ENCODE measurements around the gene ITIH4. TPM values are rescaled to one million over a fixed set of nuclear protein-coding genes. Genes with fewer than 3 reads are reported as not detected.
A peak's percentile ranks its signal among the peaks of the same experiment; 100 is the strongest.

Gene ITIH4
- total and polyA plus RNA-seq, 5 donors: 3.4 to 5.7 (median 5.0) TPM

DNA sequence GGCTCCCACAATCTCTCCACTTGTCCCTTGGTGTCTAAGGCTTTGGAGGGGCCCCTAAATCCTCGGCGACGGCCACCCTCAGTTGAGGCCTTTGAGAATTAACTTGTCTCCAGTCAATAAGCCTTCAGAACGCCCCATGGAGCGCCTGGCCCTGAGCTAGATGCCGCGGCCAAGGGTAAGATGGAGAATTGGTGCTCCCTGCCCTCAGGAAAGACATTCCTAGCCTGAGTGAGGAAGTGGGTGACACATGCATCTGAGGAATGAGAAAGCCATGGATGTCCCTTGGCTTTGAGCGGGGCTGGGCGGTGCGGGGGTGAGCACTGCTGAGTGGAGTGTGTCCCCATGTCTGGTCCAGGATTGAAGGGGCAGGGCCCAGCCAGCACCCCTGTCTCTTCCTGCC, 13.3 kb downstream of the ITIH4 start:
- no peaks in the 10 kb centered on the region for H3K27me3 ChIP-seq (ENCODE audit: control insufficient read depth, insufficient read depth)
- no peaks in the 10 kb centered on the region for H3K4me1 ChIP-seq (ENCODE audit: control insufficient read depth, insufficient read depth, low read length)
- no peak overlapping the region for H3K4me3 ChIP-seq (ENCODE audit: low read length)
- ATAC-seq (no peak), DNase-seq (peak in 1 of 3 donors; percentile 10)
- WGBS: 97% methylated on average over 10 of the region's 10 CpGs
- intact Hi-C loops (cut with DNase I): no loop called here
- no peaks in the 10 kb centered on the region for H3K9me3 ChIP-seq (ENCODE audit: control insufficient read depth, low read length)
- no peak overlapping the region for H3K27ac ChIP-seq (ENCODE audit: low read length)

DNA sequence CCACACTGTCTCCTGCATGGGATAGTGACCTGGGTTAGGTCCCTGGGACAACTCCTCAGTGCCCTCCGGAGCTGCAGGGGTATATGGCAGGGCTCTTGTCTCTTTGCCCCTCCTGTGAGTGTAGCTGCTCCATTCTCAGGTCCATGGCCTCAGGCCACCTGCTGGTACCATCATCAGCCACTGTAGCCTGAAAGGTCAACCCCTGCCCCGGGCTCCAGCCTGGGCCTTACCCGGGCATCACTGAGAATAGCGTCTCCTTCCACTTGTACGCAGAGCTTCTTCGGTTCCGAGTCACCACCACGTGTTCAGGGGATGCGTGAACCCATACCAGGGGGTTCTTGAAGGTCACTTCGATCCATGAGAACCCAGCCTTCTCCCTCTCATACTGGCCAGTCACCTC, 13.8 kb downstream of the ITIH4 start:
- peak in 1 of 3 donors; percentile 13 for DNase-seq
- ATAC-seq: no peak
- no peak overlapping the region for H3K4me3 ChIP-seq (ENCODE audit: low read length)
- no peaks in the 10 kb centered on the region for H3K27me3 ChIP-seq (ENCODE audit: control insufficient read depth, insufficient read depth)
- H3K9me3 ChIP-seq (ENCODE audit: control insufficient read depth, low read length): no peaks in the 10 kb centered on the region
- 93% methylated on average over 10 of the region's 10 CpGs for WGBS
- H3K4me1 ChIP-seq (ENCODE audit: control insufficient read depth, insufficient read depth, low read length): no peaks in the 10 kb centered on the region
- H3K27ac ChIP-seq (ENCODE audit: low read length): no peak overlapping the region
- intact Hi-C loops (cut with DNase I): no loop called here

GRCh38 chr3:52816199-52816598, 14.3 kb downstream of the ITIH4 start:
- intact Hi-C loops (cut with DNase I): no loop called here
- no peaks in the 10 kb centered on the region for H3K27me3 ChIP-seq (ENCODE audit: control insufficient read depth, insufficient read depth)
- H3K4me1 ChIP-seq (ENCODE audit: control insufficient read depth, insufficient read depth, low read length): no peaks in the 10 kb centered on the region
- H3K4me3 ChIP-seq (ENCODE audit: low read length): no peak overlapping the region
- H3K9me3 ChIP-seq (ENCODE audit: control insufficient read depth, low read length): no peaks in the 10 kb centered on the region
- 90% methylated on average over 6 of the region's 6 CpGs for WGBS
- no peak overlapping the region for H3K27ac ChIP-seq (ENCODE audit: low read length)
- ATAC-seq (no peak), DNase-seq (no peak)

DNA sequence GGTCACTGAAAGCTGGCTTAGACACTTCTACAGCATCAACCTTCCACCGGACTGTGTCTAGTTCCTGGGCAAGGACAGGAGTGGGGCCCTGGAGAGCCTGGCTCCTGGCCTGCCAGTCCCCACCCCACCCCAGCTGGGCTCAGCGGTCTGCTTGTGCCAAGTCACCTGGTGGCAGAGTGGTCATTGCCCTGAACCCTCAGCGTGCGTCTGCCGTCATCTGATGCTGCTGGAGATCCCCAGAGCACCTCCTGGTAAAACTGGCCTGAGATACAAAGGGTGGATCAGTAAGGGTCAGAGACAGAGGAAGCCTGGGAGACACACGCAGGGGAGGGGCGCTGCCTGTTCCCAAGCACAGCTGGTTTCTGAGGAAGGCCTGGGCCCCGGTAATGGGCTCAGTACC, 16.7 kb downstream of the ITIH4 start:
- Histone ChIP-seq H3K27ac (ENCODE audit: low read length) (no peak overlapping the region), H3K4me1 (ENCODE audit: control insufficient read depth, insufficient read depth, low read length) (no peaks in the 10 kb centered on the region), H3K9me3 (ENCODE audit: control insufficient read depth, low read length) (no peaks in the 10 kb centered on the region), H3K4me3 (ENCODE audit: low read length) (no peak overlapping the region), H3K27me3 (ENCODE audit: control insufficient read depth, insufficient read depth) (no peaks in the 10 kb centered on the region)
- 82% methylated on average over 8 of the region's 8 CpGs for WGBS
- DNase-seq: peak in 1 of 3 donors; percentile 37
- no peak for ATAC-seq
- intact Hi-C loops (cut with DNase I): no loop called here

- H3K27ac ChIP-seq (ENCODE audit: low read length): no peak overlapping the region
- ATAC-seq: no peak
- 80% methylated on average over 7 of the region's 7 CpGs for WGBS
- intact Hi-C loops (cut with DNase I): no loop called here
- no peak overlapping the region for H3K4me3 ChIP-seq (ENCODE audit: low read length)
- no peaks in the 10 kb centered on the region for H3K27me3 ChIP-seq (ENCODE audit: control insufficient read depth, insufficient read depth)
- H3K4me1 ChIP-seq (ENCODE audit: control insufficient read depth, insufficient read depth, low read length): no peaks in the 10 kb centered on the region
- DNase-seq: no peak
- no peaks in the 10 kb centered on the region for H3K9me3 ChIP-seq (ENCODE audit: control insufficient read depth, low read length)
Observed at GRCh38 chr3:52811452-52812011, 18.9 kb downstream of the ITIH4 start.

- WGBS: 90% methylated on average over 11 of the region's 11 CpGs
- ATAC-seq (peak in 1 of 2 donors; percentile 13), DNase-seq (no peak)
- no peaks in the 10 kb centered on the region for H3K27me3 ChIP-seq (ENCODE audit: control insufficient read depth, insufficient read depth)
- intact Hi-C loops (cut with DNase I): no loop called here
- no peaks in the 10 kb centered on the region for H3K9me3 ChIP-seq (ENCODE audit: control insufficient read depth, low read length)
- H3K4me3 ChIP-seq (ENCODE audit: low read length): no peak overlapping the region
- H3K27ac ChIP-seq (ENCODE audit: low read length): no peak overlapping the region
- no peaks in the 10 kb centered on the region for H3K4me1 ChIP-seq (ENCODE audit: control insufficient read depth, insufficient read depth, low read length)
Observed at GRCh38 chr3:52810923-52811322, 19.5 kb downstream of the ITIH4 start.

DNA sequence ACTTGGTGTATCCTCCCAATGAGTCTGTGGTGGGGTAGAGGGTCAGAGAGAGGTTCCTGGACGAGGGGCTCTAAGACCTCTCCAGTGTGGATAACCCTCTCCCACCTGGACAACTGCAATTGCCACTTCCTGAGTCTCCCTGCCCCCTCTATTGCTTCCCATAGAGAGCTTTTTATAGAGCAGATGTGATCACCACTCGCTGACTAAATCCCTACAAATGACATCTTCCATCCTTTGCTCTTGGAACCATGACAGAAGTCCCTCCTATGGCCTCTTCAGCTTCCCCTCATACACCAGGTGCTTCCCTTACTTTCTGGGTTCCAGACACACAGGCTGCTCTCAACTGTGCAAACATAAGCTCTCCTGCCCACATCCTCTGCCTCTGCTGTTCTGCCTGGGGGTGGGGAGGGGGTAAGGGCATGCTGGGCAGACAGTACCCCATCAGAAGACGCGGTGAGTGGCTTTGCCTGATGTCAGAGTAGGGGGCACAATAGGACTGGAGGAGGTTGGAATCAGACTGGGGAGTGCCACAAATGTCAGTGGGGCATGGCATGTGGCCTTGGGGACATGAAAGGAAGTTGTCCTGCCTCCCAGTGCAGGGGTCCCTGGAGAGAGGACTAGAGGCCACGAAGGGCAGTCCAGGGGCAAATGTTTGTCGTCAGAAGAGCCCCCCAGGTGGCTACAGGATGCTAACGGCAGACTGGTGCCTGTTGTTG, 20.7 kb downstream of the ITIH4 start:
- intact Hi-C loops (cut with DNase I): no loop called here
- Histone ChIP-seq H3K27me3 (ENCODE audit: control insufficient read depth, insufficient read depth) (no peaks in the 10 kb centered on the region), H3K9me3 (ENCODE audit: control insufficient read depth, low read length) (no peaks in the 10 kb centered on the region), H3K4me3 (ENCODE audit: low read length) (no peak overlapping the region), H3K27ac (ENCODE audit: low read length) (no peak overlapping the region), H3K4me1 (ENCODE audit: control insufficient read depth, insufficient read depth, low read length) (no peaks in the 10 kb centered on the region)
- DNase-seq (no peak), ATAC-seq (no peak)
- WGBS: 52% methylated on average over 7 of the region's 7 CpGs

- ATAC-seq (no peak), DNase-seq (no peak)
- no peak overlapping the region for H3K4me3 ChIP-seq (ENCODE audit: low read length)
- H3K9me3 ChIP-seq (ENCODE audit: control insufficient read depth, low read length): no peaks in the 10 kb centered on the region
- H3K27ac ChIP-seq (ENCODE audit: low read length): no peak overlapping the region
- H3K4me1 ChIP-seq (ENCODE audit: control insufficient read depth, insufficient read depth, low read length): no peaks in the 10 kb centered on the region
- intact Hi-C loops (cut with DNase I): no loop called here
- WGBS: 77% methylated on average over 2 of the region's 2 CpGs
- H3K27me3 ChIP-seq (ENCODE audit: control insufficient read depth, insufficient read depth): no peaks in the 10 kb centered on the region
Observed at GRCh38 chr3:52809149-52809548, 21.3 kb downstream of the ITIH4 start.

DNA sequence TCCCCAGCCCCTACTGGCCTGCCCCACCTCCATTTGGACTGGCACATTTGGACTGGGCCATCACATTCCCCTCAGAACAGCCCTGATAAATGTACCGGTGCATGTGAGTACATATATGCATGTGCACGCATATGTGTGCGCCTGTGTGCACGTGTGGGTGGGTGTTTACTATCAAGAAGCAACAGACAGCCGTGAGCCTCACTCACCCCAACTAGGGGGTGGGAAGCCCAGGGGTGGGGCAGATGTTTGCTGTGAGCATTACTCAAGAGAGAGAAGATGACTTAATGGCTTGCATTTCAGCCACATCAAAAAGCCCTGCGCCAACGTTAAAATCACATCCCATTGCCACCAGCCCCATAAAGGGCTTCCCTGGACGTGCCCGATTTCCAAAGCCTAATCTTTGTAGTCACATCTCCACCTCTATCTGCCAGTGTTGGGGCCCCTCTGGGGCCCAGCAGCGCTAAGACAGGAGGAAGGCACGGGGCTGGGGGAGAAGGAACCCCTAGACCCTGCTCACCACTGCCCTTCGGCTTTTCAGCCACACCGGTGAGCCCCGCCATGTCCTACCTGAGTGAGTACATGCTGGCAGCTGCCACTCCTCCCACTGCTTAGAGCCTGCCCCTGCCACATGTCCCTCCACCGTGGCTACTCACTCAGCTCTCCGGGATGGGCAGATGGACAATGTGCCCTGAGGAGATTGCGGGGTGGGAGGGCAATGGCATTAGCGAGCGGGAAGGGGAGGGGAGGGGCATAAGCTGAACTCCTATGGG, 25.0 kb downstream of the ITIH4 start:
- DNase-seq (peak in 1 of 3 donors; percentile 37), ATAC-seq (no peak)
- H3K27me3 ChIP-seq (ENCODE audit: control insufficient read depth, insufficient read depth): no peaks in the 10 kb centered on the region
- WGBS: 76% methylated on average over 19 of the region's 19 CpGs
- intact Hi-C loops (cut with DNase I): no loop called here
- H3K4me3 ChIP-seq (ENCODE audit: low read length): no peak overlapping the region
- H3K4me1 ChIP-seq (ENCODE audit: control insufficient read depth, insufficient read depth, low read length): no peaks in the 10 kb centered on the region
- no peaks in the 10 kb centered on the region for H3K9me3 ChIP-seq (ENCODE audit: control insufficient read depth, low read length)
- H3K27ac ChIP-seq (ENCODE audit: low read length): no peak overlapping the region

GRCh38 chr3:52801839-52802238, 28.6 kb downstream of the ITIH4 start:
- DNase-seq (no peak), ATAC-seq (no peak)
- Histone ChIP-seq H3K9me3 (ENCODE audit: control insufficient read depth, low read length) (no peaks in the 10 kb centered on the region), H3K4me3 (ENCODE audit: low read length) (no peak overlapping the region), H3K27me3 (ENCODE audit: control insufficient read depth, insufficient read depth) (no peaks in the 10 kb centered on the region), H3K27ac (ENCODE audit: low read length) (no peak overlapping the region), H3K4me1 (ENCODE audit: control insufficient read depth, insufficient read depth, low read length) (no peaks in the 10 kb centered on the region)
- WGBS: 68% methylated on average over 5 of the region's 5 CpGs
- intact Hi-C loops (cut with DNase I): no loop called here

DNA sequence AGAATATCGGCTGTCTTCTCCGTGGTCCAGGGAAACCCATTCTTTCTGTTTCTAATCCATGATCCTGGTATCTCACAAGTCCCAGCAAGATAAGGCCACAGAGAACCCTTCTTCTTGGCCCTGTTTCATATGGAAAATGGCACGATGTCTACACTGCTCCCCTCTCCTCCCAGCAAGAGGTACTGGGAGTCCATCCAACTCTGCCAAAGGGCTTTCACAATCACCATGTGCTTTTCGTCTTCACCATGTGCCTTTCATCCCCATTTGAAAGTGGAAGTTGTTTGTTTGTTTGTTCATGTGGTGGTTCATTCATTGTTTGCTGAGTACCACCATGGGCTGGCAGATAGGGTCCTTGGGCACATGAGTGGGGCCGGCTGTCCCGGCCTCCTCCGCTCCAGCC, 30.4 kb downstream of the ITIH4 start:
- no peak for ATAC-seq
- intact Hi-C loops (cut with DNase I): no loop called here
- H3K4me3 ChIP-seq (ENCODE audit: low read length): no peak overlapping the region

More for the DNA sequence above, 30.4 kb downstream of the ITIH4 start:
- Histone ChIP-seq H3K27ac (ENCODE audit: low read length) (no peak overlapping the region), H3K27me3 (ENCODE audit: control insufficient read depth, insufficient read depth) (no peaks in the 10 kb centered on the region), H3K9me3 (ENCODE audit: control insufficient read depth, low read length) (no peaks in the 10 kb centered on the region), H3K4me1 (ENCODE audit: control insufficient read depth, insufficient read depth, low read length) (no peaks in the 10 kb centered on the region)
- 73% methylated on average over 7 of the region's 7 CpGs for WGBS
- DNase-seq: peak in 1 of 3 donors; percentile 21
